ENCODE data around the gene ZSWIM7.
A peak's percentile ranks its signal among the peaks of the same experiment; 100 is the strongest.
"Not testable (repeated sequence)": the region's sequence is repeated elsewhere in the genome, so short reads cannot be mapped to it uniquely, and the experiment has no call there.

Gene ZSWIM7

DNA sequence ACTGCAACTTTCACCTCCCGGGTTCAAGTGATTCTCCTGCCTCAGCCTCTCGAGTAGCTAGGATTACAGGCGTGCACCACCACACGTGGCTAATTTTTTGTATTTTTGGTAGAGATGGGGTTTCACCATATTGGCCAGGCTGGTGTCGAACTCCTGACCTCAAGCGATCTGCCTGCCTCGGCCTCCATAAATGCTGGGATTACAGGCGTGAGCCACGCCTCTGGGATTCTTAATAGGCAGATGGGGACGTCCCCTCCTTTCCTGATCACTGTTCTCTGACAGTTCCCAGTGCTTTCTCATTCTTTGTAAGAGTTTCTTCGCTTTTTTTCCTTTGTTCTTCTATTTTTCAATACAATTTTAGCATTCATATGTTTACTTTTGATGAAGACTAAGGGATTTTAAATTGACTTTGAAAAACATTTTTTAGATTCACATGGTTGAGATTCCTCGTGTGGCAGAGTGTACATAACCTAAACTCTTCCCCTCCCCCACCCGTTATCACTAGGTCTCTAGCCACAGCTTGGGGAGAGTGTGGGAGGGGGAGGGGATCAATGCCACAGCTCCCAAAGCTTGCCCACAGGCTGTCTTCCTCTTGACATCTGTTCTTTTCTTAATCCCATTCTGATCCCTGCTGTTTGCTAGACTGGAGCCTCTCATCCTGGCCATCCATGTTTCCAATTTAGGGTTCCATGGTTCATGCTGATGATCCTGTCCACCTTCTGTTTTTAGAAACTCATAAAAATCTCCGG is 43.5 kb downstream of the ZSWIM7 start:
- DNase-seq: no peak

DNA sequence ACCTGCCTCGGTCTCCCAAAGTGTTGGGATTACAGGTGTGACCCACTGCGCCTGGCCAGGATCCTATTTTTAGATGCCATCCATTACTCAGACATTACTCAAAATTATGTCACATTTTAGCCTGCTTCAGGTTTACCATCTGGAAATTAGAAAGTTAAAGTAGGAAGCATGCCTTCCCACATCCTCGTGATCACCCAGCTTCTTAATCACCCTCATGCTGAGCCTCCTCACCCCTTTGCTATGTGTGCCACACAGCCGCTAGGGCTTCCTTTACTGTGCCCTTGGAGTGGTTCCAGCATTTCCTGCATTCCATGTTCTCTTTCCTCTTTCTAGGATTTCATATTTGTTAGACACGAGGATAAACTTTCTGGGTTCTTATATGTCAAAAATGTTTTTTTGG is 45.3 kb downstream of the ZSWIM7 start:
- DNase-seq: no peak

DNA sequence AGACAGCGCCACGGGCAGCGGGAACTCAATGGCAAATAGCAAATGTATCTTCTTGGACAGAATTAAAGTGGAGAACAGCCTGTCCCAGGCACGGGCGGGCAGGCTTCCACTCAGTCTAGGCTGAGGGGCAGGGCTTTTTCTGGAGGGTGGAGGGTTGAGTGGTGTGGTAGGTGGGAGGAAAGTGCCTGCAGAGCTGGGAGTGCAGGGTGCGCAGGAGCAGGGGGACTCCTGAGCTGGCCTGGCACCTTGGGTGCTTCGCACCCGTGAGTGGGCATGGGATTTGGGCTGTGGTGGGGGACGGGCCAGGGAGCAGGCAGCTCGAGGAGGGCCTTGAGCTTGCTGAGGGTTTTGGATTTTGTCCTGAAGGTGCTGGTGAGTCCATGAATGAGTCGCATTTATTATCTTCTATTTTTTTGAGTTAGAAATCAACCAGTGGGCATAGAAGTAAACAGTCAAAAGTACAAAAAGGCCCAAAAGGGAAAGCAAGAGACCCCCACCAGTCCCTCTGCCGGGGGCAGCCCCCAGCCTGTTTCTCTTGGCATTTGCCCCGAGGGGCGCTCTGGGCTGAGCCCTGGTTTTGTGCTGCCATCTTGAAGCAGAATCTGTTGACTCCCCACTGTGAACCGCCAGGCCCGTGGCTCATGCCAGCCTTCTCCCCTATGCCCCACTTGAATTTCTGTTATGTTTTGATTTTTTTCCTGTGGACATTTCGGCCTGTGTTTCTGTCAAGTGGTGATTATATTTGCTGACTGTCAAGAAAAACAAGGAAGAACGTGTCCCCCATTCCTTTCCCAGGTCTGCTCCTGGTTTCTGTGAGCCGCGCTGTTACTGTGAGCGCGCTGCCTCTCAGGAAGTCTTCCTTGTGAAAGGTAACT is 46.4 kb downstream of the ZSWIM7 start:
- no peak for DNase-seq

DNA sequence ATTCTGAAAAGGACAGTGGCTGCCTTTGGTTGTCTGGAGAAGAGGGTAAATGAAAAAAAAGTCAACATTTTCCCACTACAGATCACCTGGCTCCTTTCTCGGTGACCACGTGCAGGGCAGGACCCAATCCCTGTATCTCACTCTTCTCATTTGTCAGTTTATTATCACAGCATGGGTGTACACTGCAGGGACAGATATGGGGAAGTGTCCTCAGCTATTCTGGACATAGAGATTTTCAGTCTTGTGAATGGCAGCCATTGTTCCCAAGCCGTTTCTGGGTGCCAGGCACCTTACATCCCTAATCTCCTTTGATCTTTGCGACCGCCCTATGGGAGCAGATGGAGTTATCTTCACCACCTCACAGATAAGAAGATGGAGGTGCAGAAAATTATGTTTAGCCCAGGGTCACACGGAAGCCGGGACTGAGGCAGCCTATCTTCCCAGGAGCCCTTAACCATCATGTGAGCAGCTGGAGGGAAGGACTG is 47.4 kb downstream of the ZSWIM7 start:
- DNase-seq: no peak

DNA sequence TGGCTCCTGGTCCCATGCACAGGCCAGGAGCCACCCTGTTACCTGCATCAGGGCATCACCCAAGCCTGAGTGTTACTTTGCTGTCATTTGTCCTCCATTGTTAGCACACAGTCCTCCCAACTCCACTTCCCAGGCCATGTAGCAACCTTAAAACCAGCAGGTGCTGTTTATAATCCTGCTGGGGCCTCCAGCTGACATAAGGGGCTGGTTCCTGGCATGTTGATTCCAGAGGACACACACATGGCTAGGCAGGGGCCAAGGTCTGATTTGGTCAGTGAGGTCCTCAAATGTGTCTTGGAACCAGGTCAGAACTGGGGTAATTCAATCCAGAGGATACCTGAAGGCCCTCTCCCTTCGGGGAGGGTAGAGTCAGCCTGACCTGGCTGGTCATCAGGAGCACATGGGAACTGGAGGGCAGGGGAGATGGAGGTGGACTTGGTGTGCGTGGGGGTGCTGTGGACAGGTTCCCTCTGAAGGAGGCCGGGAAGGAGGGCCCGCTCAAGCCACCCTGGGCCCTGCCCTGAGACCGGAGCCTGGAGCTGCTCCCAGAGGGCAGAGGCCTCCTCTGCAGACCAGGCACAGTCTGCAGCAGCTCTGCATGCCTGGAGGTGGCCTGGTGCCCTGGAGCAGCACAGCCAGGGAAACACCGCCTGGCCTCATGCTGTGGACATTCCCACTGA is 48.0 kb downstream of the ZSWIM7 start:
- no peak for DNase-seq

DNA sequence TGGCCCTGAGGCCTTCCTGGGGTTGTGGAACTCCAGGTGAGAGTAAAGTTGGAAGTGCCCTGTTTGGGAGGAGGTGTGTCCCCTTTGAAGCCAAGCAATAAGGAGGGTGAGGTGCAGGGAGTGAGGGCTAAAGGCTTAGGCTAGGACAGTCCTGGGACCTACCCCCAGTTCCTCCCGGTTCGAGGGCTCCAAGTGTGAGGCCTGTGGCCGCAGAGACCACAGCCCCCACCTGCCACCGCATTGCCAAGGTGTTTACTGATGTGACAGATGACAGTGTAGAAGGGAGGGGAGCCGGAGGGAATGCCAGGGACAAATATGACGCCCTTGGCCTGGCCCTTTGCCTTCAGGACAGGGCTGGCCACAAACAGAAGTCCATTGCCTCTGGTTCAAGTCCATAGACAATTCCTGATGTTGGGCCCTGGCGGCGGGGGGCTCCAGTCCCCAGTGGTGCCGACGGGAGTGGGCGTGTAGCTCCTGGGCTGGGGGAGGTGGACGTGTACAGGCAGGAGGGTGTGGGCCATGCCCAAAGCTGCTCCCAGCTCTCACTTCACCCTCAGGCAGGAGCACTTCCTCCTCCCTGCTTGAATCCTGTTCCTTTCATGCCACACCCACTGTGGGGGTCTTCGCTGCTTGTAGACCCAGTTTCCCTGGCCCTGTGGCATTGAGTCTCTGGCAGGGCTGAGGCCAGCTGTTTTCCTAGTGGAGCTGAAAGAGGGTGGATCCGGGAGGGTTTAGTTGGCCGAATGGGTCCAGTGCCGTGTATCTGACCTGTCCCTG is 51.3 kb downstream of the ZSWIM7 start:
- DNase-seq: no peak

DNA sequence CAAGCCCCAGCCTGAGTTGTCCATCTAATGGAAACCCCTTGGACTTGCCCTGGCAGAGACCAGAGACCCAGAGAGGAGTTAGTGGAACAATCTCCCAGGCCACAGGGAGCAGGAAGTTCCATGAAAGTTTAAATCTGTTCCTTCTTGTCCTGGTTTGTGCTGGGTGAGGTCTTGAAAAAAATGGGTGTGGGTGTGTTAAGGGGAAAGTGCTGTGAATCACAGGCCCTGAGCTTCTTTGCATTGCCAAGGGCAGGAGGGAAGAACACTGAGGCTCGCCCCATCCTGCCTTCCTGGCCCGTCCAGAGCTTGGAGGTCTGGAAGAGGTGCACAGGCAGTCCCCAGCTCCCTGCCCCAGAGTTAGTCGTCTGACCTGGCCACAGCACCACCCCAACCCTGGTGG is 52.2 kb downstream of the ZSWIM7 start:
- DNase-seq: no peak

DNA sequence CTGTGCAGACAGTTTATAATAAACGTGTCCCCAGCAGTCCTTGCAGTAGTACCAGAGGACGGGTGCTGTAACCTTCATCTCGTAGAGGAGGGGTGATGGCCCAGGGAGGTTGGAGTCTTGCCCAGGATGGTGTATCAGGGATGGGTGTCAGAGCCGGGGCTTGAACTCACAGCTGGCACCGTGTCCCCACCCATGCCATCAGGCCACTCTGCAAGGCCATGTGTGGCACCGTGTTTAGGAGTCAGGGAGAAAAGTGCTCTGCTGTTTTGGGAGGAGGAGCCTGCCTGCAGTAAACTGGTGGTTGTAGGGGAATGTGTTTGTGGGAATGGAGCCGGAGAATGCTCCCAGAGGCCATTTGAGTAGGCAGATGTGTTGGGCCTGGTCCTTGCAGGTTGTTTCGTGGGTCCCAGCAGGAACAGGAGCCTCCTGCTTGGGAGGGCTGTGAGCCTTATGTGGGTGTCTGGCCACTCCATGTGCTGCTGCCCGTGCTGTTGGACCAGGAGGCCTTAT is 52.8 kb downstream of the ZSWIM7 start:
- no peak for DNase-seq

DNA sequence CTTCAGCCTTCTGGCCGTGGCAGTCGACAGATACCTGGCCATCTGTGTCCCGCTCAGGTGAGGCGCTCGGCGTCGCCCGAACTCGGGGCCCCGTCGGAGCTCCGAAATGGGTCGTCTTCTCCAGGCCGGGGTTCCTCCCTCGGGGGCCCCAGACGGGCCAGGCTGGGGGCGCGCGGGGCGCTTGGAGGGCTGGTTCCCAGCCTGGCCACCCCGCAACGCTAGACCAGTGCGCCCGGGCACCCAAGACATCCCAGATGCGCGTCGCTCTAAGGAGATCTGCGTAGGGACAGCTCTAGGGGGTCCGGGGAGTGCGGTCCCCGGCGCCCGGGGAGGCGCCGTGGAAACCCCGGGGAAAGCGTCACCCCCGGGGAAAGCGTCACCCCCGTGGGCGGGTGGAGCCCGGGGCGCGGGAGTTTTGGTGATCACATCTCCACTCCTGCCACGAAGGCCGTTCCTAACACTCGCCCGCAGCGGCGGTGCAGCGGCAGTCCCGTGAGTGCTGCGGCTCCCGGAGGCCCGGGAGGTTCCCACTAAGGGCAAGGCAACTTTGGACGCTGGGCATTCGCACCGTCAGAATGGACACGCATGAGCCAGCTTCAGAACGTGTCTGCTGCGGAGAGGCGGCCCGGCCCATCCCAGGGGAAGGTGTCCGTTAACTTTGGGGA is 53.8 kb downstream of the ZSWIM7 start:
- no peak for DNase-seq

DNA sequence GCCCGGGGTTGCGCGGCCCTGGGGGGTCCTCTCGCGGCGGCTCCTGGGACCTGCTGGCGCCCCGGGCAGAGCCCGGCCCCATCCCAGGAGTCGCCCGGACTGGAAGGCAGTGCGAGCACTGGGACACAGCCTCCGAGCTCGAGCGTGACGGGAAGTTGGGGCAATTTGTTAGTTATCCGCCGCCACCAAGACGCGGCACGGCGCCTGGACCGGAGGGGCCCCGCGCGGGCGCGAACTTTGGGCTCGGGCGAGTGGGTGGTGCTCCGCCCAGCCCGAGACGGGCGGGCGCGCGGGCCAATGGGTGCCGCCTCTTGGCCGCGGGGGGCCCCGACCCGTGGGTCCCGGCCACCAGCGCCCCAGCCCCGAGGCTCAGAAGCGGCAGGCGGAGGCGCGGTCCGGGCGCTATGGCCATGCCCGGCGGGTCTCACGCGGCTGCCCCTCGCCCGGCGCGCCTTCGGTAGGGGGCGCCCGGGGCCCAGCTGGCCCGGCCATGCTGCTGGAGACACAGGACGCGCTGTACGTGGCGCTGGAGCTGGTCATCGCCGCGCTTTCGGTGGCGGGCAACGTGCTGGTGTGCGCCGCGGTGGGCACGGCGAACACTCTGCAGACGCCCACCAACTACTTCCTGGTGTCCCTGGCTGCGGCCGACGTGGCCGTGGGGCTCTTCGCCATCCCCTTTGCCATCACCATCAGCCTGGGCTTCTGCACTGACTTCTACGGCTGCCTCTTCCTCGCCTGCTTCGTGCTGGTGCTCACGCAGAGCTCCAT is 54.6 kb downstream of the ZSWIM7 start, which contains the start of gene ADORA2B:
TSS of gene ADORA2B (plus strand) at position 372 of the 768 bp plus-strand sequence. CDS start at position 491, 119 bp downstream.
- DNase-seq: peak; percentile 11 to 33

DNA sequence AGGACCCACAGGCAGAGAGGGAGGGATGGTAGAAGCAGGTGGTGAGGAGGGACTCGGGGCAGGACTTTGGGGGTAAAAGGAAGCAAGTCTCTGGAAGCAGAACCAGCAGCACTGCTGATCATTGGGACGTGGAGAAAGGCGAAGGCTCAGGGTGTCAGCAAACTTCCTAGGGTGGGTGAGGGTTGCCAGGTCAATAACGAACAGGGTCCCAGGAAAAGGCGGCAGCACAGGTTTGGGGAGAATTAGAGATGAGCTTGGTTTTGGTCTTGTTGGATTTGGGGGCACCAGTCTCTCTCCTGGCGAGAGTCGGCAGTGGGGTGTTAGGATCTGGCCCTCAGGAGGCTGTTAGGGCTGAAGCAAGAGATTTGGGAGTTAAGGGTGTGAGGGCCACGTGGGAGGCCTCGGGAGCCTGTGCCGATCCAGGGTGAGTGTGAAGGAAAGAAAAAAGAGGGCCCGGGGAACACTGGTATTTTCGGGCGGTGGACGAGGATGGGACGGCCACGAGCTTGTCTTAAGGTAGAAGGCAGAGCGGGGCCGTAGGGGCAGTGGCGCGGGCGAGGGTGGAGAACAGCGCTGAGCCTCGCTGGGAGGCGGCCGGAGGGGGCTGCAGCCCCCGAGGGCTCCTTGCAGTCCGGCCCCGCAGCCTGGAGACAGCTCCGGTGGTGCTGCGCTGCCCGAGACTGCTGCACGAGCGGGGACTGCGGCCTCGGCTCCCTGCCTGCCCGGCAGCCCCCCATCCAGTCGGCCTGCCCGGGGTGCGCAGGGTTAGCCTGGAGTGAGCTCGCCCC is 55.3 kb downstream of the ZSWIM7 start:
- DNase-seq: no peak

DNA sequence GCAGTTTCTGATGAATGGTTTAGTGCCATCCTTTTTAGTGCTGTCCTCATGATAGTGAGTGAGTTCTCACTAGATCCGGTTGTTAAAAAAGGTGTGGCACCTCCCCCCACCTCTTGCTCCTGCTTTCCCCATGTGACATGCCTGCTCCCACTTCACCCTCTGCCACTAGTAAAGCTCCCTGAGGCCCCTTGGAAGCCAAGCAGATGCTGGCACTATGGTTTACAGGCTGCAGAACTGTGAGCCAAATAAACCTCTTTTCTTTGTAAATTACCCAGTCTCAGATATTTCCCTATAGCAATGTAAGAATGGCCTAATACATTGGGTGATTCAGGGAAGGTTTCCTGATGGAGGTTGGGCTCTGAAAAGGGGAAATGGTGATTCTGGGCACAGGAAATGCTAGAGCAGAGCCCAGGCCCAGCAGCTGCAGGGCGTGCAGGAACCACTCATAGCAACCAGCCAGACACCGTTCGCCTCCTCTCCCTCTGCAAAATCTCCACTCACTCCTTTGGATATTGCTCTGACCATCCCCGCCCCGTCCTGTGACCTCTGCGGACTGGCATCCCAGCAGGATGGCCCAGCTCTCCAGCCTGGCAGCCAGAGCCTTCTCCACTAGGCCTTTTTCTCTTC is 57.2 kb downstream of the ZSWIM7 start:
- DNase-seq: peak; percentile 41 to 69

DNA sequence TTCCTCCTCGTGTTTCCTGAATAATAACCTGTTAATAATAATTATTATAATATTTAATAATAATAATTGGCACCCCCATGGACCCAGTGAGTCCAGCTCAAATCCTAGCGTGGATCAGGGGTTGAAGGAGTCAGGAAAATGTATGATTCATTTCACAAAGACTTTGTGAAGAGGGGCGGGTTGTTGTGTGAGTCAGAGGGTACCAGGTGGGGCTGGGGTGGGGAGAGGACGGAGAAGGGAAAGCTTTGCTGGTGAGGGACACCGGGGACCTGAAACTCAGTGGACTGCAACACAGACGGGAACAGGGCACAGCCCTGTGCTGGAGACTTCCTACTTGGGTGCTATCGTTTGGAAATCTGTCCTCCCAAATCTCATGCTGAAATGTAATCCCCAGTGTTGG is 57.7 kb downstream of the ZSWIM7 start:
- no peak for DNase-seq

DNA sequence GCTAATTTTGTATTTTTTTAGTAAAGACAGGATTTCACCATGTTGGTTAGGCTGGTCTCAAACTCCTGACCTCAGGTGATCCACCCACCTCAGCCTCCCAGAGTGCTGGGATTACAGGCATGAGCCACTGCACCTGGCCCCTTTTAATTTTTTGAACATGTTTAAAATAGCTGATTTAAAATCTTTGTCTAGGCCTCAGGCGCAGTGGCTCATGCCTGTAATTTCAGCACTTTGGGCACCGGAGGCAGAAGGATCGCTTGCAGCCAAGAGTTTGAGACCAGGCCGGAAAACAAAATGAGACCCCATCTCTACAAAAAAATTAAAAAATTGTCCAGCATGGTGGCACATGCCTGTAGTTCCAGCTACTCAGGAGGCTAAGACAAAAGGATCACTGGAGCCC is 63.0 kb downstream of the ZSWIM7 start:
- DNase-seq: not testable (repeated sequence)

DNA sequence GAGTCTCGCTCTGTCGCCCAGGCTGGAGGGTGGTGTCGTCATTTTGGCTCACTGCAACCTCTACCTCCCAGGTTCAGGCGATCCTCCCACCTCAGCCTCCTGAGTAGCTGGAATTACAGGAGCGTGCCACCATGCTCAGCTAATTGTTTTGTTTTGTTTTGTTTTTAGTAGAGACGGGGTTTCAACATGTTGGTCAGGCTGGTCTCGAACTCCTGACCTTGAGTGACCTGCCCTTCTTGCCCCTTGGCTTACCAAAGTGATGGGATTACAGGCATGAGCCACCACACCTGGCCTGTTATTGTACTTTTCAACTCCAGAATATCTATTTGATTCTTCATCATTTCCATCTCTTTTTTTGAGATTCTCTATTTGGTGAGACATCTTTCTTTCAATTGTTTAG is 63.6 kb downstream of the ZSWIM7 start:
- DNase-seq: no peak

DNA sequence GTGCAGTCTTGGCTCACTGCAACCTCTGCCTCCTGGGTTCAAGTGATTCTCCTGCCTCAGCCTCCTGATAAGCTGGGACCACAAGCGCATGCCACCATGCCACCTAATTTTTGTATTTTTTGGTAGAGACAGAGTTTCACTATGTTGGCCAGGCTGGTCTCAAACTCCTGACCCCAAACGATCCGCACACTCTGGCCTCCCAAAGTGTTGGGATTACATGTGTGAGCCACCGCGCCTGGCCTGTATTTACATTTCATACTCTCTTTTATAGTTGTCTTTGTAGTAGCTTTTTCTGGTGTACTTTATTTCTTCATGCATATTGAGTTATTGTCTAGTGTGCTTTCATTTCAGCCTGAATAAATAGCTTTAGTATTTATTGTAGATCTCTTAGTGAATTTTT is 64.6 kb downstream of the ZSWIM7 start:
- DNase-seq: no peak

DNA sequence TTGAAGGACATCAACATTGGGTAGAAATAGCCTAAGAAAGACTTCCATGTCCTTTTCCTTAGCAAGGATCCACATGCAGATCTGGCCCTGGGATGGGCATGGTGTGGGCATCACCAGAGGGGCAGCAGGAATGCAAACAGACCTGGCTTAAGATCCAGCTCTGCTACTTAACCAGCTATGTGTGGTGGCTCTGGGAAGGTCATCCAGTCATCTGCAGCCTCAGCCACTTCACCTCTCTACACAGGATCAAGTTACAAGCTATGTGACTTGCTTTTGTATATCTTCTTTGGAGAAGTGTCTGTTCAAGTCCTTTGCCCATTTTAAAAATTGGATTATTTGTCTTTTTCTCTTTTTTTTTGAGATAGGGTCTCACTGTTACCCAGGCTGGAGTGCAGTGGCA is 68.1 kb downstream of the ZSWIM7 start:
- DNase-seq: no peak

DNA sequence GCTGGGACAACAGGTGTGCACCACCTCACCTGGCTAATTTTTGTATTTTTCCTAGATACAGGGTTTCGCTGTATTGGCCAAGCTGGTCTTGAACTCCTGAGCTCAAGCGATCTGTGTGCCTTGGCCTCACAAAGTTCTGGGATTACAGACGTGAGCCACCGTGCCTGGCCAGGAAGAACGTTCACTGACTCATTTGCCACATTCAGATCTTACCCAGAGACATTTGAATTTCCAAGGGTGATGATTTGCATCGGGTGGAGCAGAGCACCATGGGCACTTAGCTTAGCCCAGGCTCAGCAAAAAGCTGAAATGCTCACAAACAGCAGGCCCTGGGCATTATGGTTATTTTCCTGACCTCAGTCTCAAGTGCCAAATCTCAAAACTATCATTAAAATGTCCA is 69.1 kb downstream of the ZSWIM7 start:
- DNase-seq: no peak

DNA sequence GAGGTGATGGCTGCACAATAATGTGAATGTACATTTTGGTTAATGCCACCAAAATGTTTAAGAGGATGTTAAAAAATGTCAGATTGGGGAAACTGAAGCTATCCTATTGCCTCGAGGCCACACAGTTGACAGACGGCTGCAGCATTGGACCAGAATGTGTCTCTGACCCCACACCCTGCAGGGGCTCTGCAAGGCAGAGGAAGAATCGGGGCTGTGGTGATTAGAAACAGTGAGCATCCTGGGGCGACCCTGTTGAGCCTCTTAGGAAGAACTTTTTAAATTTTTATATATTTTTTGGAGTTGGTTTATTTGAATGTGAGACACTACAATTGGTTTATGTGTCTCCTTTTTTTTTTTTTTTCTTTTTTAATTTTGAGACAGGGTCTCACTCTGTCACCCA is 69.6 kb downstream of the ZSWIM7 start:
- DNase-seq: no peak
